ENCODE data around the gene STX2.

Gene STX2

DNA sequence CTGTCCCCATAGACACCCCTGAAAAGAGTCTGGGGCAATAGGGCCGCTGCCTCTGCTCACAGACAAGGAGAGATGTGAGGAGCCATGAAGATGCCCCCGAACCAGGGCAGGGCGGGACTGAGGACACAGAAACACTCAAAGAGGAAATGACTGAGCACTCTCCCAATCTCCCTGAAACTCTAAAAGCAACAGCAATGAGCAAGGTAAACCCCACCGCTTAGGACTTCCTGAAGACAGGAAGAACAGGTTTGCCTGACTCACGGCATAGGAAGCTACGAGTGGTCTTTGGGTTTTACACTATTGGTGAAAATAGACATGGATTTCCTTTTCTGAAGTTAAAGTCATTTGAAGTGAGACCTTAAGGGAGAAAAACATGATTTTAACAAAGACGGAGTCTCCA is 32.5 kb downstream of the STX2 start:
- ATAC-seq: no peak
- TF ChIP-seq ZNF70 (CRISPR knock-in tag; IDR thresholded peaks at IDR 0.05) (no peak), TOX (CRISPR knock-in tag; IDR thresholded peaks at IDR 0.05; ENCODE audit: borderline replicate concordance) (no peak), ZNF8 (CRISPR knock-in tag; IDR thresholded peaks at IDR 0.05) (no peak), BACH2 (CRISPR knock-in tag; IDR thresholded peaks at IDR 0.05; ENCODE audit: borderline replicate concordance) (no peak), ZNF565 (CRISPR knock-in tag; conservative IDR thresholded peaks at IDR 0.05; ENCODE audit: low read depth) (no peak), ISL1 (CRISPR knock-in tag; IDR thresholded peaks at IDR 0.05) (no peak), ARNTL (CRISPR knock-in tag; IDR thresholded peaks at IDR 0.05; ENCODE audit: borderline replicate concordance, low read depth) (no peak), SNAI2 (CRISPR knock-in tag; IDR thresholded peaks at IDR 0.05) (no peak), OSR1 (CRISPR knock-in tag; IDR thresholded peaks at IDR 0.05) (no peak), GLIS3 (CRISPR knock-in tag; IDR thresholded peaks at IDR 0.05) (no peak), PPARA (CRISPR knock-in tag; IDR thresholded peaks at IDR 0.05; ENCODE audit: borderline replicate concordance) (no peak), CSDC2 (CRISPR knock-in tag; IDR thresholded peaks at IDR 0.05) (no peak)
- TF ChIP-seq, protein P1, sequence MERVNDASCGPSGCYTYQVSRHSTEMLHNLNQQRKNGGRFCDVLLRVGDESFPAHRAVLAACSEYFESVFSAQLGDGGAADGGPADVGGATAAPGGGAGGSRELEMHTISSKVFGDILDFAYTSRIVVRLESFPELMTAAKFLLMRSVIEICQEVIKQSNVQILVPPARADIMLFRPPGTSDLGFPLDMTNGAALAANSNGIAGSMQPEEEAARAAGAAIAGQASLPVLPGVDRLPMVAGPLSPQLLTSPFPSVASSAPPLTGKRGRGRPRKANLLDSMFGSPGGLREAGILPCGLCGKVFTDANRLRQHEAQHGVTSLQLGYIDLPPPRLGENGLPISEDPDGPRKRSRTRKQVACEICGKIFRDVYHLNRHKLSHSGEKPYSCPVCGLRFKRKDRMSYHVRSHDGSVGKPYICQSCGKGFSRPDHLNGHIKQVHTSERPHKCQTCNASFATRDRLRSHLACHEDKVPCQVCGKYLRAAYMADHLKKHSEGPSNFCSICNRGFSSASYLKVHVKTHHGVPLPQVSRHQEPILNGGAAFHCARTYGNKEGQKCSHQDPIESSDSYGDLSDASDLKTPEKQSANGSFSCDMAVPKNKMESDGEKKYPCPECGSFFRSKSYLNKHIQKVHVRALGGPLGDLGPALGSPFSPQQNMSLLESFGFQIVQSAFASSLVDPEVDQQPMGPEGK (CRISPR knock-in tag; IDR thresholded peaks at IDR 0.05; ENCODE audit: borderline replicate concordance): no peak
- TF ChIP-seq, protein P2, sequence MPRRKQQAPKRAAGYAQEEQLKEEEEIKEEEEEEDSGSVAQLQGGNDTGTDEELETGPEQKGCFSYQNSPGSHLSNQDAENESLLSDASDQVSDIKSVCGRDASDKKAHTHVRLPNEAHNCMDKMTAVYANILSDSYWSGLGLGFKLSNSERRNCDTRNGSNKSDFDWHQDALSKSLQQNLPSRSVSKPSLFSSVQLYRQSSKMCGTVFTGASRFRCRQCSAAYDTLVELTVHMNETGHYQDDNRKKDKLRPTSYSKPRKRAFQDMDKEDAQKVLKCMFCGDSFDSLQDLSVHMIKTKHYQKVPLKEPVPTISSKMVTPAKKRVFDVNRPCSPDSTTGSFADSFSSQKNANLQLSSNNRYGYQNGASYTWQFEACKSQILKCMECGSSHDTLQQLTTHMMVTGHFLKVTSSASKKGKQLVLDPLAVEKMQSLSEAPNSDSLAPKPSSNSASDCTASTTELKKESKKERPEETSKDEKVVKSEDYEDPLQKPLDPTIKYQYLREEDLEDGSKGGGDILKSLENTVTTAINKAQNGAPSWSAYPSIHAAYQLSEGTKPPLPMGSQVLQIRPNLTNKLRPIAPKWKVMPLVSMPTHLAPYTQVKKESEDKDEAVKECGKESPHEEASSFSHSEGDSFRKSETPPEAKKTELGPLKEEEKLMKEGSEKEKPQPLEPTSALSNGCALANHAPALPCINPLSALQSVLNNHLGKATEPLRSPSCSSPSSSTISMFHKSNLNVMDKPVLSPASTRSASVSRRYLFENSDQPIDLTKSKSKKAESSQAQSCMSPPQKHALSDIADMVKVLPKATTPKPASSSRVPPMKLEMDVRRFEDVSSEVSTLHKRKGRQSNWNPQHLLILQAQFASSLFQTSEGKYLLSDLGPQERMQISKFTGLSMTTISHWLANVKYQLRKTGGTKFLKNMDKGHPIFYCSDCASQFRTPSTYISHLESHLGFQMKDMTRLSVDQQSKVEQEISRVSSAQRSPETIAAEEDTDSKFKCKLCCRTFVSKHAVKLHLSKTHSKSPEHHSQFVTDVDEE (CRISPR knock-in tag; IDR thresholded peaks at IDR 0.05): no peak

GRCh38 chr12:130805635-130806034 is 33.4 kb downstream of the STX2 start:
- TF ChIP-seq, protein P3, sequence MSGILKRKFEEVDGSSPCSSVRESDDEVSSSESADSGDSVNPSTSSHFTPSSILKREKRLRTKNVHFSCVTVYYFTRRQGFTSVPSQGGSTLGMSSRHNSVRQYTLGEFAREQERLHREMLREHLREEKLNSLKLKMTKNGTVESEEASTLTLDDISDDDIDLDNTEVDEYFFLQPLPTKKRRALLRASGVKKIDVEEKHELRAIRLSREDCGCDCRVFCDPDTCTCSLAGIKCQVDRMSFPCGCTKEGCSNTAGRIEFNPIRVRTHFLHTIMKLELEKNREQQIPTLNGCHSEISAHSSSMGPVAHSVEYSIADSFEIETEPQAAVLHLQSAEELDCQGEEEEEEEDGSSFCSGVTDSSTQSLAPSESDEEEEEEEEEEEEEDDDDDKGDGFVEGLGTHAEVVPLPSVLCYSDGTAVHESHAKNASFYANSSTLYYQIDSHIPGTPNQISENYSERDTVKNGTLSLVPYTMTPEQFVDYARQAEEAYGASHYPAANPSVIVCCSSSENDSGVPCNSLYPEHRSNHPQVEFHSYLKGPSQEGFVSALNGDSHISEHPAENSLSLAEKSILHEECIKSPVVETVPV (CRISPR knock-in tag; IDR thresholded peaks at IDR 0.05): no peak
- TF ChIP-seq ESRRG (CRISPR knock-in tag; IDR thresholded peaks at IDR 0.05): no peak
- no peak for TF ChIP-seq ZFP30 (CRISPR knock-in tag; IDR thresholded peaks at IDR 0.05)
- no peak for TF ChIP-seq ZNF8 (CRISPR knock-in tag; IDR thresholded peaks at IDR 0.05)
- TF ChIP-seq, protein P4, sequence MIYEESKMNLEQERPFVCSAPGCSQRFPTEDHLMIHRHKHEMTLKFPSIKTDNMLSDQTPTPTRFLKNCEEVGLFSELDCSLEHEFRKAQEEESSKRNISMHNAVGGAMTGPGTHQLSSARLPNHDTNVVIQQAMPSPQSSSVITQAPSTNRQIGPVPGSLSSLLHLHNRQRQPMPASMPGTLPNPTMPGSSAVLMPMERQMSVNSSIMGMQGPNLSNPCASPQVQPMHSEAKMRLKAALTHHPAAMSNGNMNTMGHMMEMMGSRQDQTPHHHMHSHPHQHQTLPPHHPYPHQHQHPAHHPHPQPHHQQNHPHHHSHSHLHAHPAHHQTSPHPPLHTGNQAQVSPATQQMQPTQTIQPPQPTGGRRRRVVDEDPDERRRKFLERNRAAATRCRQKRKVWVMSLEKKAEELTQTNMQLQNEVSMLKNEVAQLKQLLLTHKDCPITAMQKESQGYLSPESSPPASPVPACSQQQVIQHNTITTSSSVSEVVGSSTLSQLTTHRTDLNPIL (CRISPR knock-in tag; IDR thresholded peaks at IDR 0.05; ENCODE audit: low read depth): no peak
- TF ChIP-seq OSR1 (CRISPR knock-in tag; IDR thresholded peaks at IDR 0.05): no peak
- TF ChIP-seq, protein P1 (CRISPR knock-in tag; IDR thresholded peaks at IDR 0.05; ENCODE audit: borderline replicate concordance): no peak
- no peak for TF ChIP-seq CSDC2 (CRISPR knock-in tag; IDR thresholded peaks at IDR 0.05)
- no peak for TF ChIP-seq ZFP3 (CRISPR knock-in tag; IDR thresholded peaks at IDR 0.05)
- TF ChIP-seq TCF4 (CRISPR knock-in tag; IDR thresholded peaks at IDR 0.05; ENCODE audit: borderline replicate concordance): no peak
- no peak for TF ChIP-seq GLIS3 (CRISPR knock-in tag; IDR thresholded peaks at IDR 0.05)
- no peak for TF ChIP-seq ZNF565 (CRISPR knock-in tag; conservative IDR thresholded peaks at IDR 0.05; ENCODE audit: low read depth)
- TF ChIP-seq ZC3H10 (CRISPR knock-in tag; IDR thresholded peaks at IDR 0.05): no peak
- no peak for TF ChIP-seq ARNTL (CRISPR knock-in tag; IDR thresholded peaks at IDR 0.05; ENCODE audit: borderline replicate concordance, low read depth)
- no peak for TF ChIP-seq RARB (CRISPR knock-in tag; IDR thresholded peaks at IDR 0.05)
- no peak for ATAC-seq

DNA sequence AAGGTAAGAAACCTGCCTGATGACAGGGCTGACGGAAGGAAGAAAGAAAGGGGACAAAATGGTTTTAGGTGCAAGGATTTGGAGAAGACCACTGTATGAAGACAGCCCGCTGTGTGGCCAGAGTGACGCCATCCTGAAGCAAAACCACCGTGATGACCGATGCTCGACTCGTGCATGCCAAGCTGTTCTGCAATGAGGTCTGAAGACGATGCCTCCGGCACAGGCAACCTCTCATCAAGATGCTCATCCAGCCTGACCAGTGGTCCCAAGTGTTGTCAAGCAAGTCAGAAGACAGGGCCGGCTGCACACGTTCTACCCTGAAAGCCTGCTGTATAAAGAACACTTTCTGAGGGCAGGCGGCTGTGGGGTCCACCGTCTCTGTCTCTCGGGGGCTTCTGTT is 34.8 kb downstream of the STX2 start:
- TF ChIP-seq, protein P2 (CRISPR knock-in tag; IDR thresholded peaks at IDR 0.05): no peak
- TF ChIP-seq POU6F1 (CRISPR knock-in tag; IDR thresholded peaks at IDR 0.05; ENCODE audit: borderline replicate concordance, low read depth): no peak
- TF ChIP-seq OSR1 (CRISPR knock-in tag; IDR thresholded peaks at IDR 0.05): no peak
- no peak for TF ChIP-seq TOX (CRISPR knock-in tag; IDR thresholded peaks at IDR 0.05; ENCODE audit: borderline replicate concordance)
- TF ChIP-seq ZC3H10 (CRISPR knock-in tag; IDR thresholded peaks at IDR 0.05): no peak
- TF ChIP-seq ZNF70 (CRISPR knock-in tag; IDR thresholded peaks at IDR 0.05): no peak
- no peak for TF ChIP-seq GLIS3 (CRISPR knock-in tag; IDR thresholded peaks at IDR 0.05)
- TF ChIP-seq RARB (CRISPR knock-in tag; IDR thresholded peaks at IDR 0.05): no peak
- TF ChIP-seq PPARA (CRISPR knock-in tag; IDR thresholded peaks at IDR 0.05; ENCODE audit: borderline replicate concordance): no peak
- no peak for TF ChIP-seq ISL1 (CRISPR knock-in tag; IDR thresholded peaks at IDR 0.05)
- ATAC-seq: no peak

Measured in SK-N-SH treated with all-trans-retinoic acid at 6 μM for 48 hours (cell line).